Activated CD4-positive, alpha-beta T cell treated with anti-CD3 and anti-CD28 coated beads for 36 hours (primary cell): Measurements from ENCODE around the gene ZNF710. TPM values are rescaled to one million over a fixed set of nuclear protein-coding genes. Genes with fewer than 3 reads are reported as not detected.

ENCODE experiments used
- ATAC-seq: fragments of 200-7000 bp; cut with Tn5 transposase; one replicate; pipeline ENCODE4 v1.10.0; 2021; ENCODE audit warnings: mild to moderate bottlenecking, moderate library complexity
- CTCF ChIA-PET: fragments of 350-600 bp; sonication (Branson Sonifier 250); formaldehyde crosslinking; loops from one replicate; lab custom pipeline; 2021; ENCODE audit warnings: antibody characterized with exemption; lab: Charles Lee
- POLR2A ChIA-PET: fragments of 350-600 bp; sonication (Branson Sonifier 250); formaldehyde crosslinking; loops from one replicate; lab custom pipeline; 2021; ENCODE audit warnings: antibody characterized with exemption, inconsistent platforms; lab: Charles Lee
- DNase-seq: peaks from one replicate; pipeline ENCODE4 v3.0.0-alpha.2; 2020
- H3K27ac Mint-ChIP-seq: one replicate; pipeline ENCODE4 v1.8.0; 2021; ENCODE audit warnings: mixed read lengths
- H3K27me3 Mint-ChIP-seq: one replicate; pipeline ENCODE4 v1.8.0; 2021; ENCODE audit warnings: mixed read lengths
- H3K36me3 Mint-ChIP-seq: one replicate; pipeline ENCODE4 v1.8.0; 2021; ENCODE audit warnings: low read depth, mixed read lengths
- H3K4me1 Mint-ChIP-seq: one replicate; pipeline ENCODE4 v1.8.0; 2021; ENCODE audit warnings: mixed read lengths
- H3K4me3 Mint-ChIP-seq: one replicate; pipeline ENCODE4 v1.8.0; 2021; ENCODE audit warnings: mild to moderate bottlenecking, moderate library complexity, mixed read lengths
- H3K9me3 Mint-ChIP-seq: one replicate; pipeline ENCODE4 v1.8.0; 2021; ENCODE audit warnings: low read depth, mixed read lengths
- intact Hi-C, 2 experiments: fragments of 100-400 bp; cut with DNase I in 1 of 2; cut with micrococcal nuclease in 1 of 2; formaldehyde crosslinking; loops; one replicate each; pipeline versions ENCODE4 v1.14.2 to v1.15.1; 2022 to 2024; cut with DNase I, micrococcal nuclease
- total RNA-seq, 2 experiments: library from RNA; stranded (reverse); gene quantifications; one replicate each; pipeline ENCODE4 v1.2.3, GENCODE V29; 2021

Gene ZNF710
- total RNA-seq, 2 experiments from 2014 or later: 22.8 to 34.9 TPM

GRCh38 chr15:90071220-90071807 lies 70.2 kb downstream of the ZNF710 start:
- peak; percentile 88 for ATAC-seq
- peaks cover 21% of the 10 kb centered on the region for H3K4me1 Mint-ChIP-seq
- POLR2A ChIA-PET: interaction anchor here (0.7 kb wide), 1 partner anchor 9 kb away, joined by 3 read pairs; no protein-coding TSS in a partner anchor
- CTCF ChIA-PET: interaction anchor here (0.6 to 2.5 kb wide), 21 partner anchors 11 to 331 kb away, joined by 3 to 15 read pairs (median 3); no protein-coding TSS in a partner anchor
- H3K27ac Mint-ChIP-seq: peak overlapping the region; percentile 47
- H3K4me3 Mint-ChIP-seq: no peak overlapping the region
- H3K9me3 Mint-ChIP-seq: no peaks in the 10 kb centered on the region
- peaks cover 26% of the 10 kb centered on the region for H3K36me3 Mint-ChIP-seq
- intact Hi-C loops: loop anchor here (1.0 to 5.0 kb wide), 8 partner anchors 33 to 331 kb away; partner anchors contain the start of gene ZNF710 (in 1 of the 2)
- DNase-seq: peak; percentile 90
- H3K27me3 Mint-ChIP-seq: no peaks in the 10 kb centered on the region

GRCh38 chr15:90072978-90073640 lies 72.0 kb downstream of the ZNF710 start:
- no peak overlapping the region for H3K27ac Mint-ChIP-seq
- POLR2A ChIA-PET: interaction anchor here (0.6 kb wide), 1 partner anchor 11 kb away, joined by 5 read pairs; no protein-coding TSS in a partner anchor
- no peaks in the 10 kb centered on the region for H3K27me3 Mint-ChIP-seq
- peaks cover 21% of the 10 kb centered on the region for H3K4me1 Mint-ChIP-seq
- no peak overlapping the region for H3K4me3 Mint-ChIP-seq
- CTCF ChIA-PET: interaction anchor here (1.0 kb wide), 2 partner anchors 36 to 66 kb away, joined by 3 to 4 read pairs; no protein-coding TSS in a partner anchor
- DNase-seq: no peak
- intact Hi-C loops: loop anchor here in 1 of 2 experiments (5.0 kb wide), 3 partner anchors 71 to 331 kb away; partner anchors contain the start of gene ZNF710
- peaks cover 23% of the 10 kb centered on the region for H3K36me3 Mint-ChIP-seq
- no peak for ATAC-seq
- no peaks in the 10 kb centered on the region for H3K9me3 Mint-ChIP-seq

- DNase-seq: no peak
- POLR2A ChIA-PET: interaction anchor here (0.6 kb wide), 1 partner anchor 10 kb away, joined by 5 read pairs; no protein-coding TSS in a partner anchor
- Mint-ChIP-seq H3K4me3 (no peak overlapping the region), H3K9me3 (no peaks in the 10 kb centered on the region), H3K27me3 (no peaks in the 10 kb centered on the region), H3K27ac (no peak overlapping the region), H3K4me1 (peaks cover 23% of the 10 kb centered on the region), H3K36me3 (peaks cover 26% of the 10 kb centered on the region)
- no peak for ATAC-seq
- CTCF ChIA-PET: interaction anchor here (0.7 to 2.0 kb wide), 6 partner anchors 9 to 178 kb away, joined by 3 to 7 read pairs (median 4); no protein-coding TSS in a partner anchor
- intact Hi-C loops: loop anchor here in 1 of 2 experiments (5.0 kb wide), 3 partner anchors 72 to 332 kb away; partner anchors contain the start of gene ZNF710
Observed at GRCh38 chr15:90074023-90074422, 72.9 kb downstream of the ZNF710 start.

GRCh38 chr15:90074916-90075315 lies 73.8 kb downstream of the ZNF710 start:
- ATAC-seq: no peak
- Mint-ChIP-seq H3K27me3 (no peaks in the 10 kb centered on the region), H3K27ac (peak overlapping the region; percentile 27), H3K4me3 (no peak overlapping the region), H3K4me1 (peaks cover 24% of the 10 kb centered on the region), H3K9me3 (no peaks in the 10 kb centered on the region), H3K36me3 (peaks cover 26% of the 10 kb centered on the region)
- intact Hi-C loops: loop anchor here in 1 of 2 experiments (5.0 kb wide), 3 partner anchors 73 to 333 kb away; partner anchors contain the start of gene ZNF710
- CTCF ChIA-PET: interaction anchor here (0.8 to 2.0 kb wide), 8 partner anchors 10 to 179 kb away, joined by 3 to 12 read pairs (median 4); no protein-coding TSS in a partner anchor
- no peak for DNase-seq
- POLR2A ChIA-PET: interaction anchor here (0.6 to 0.9 kb wide), 3 partner anchors 15 to 1732 kb away, joined by 3 to 5 read pairs (median 3); partner anchors contain the start of gene AP3S2

GRCh38 chr15:90075420-90076289 lies 74.5 kb downstream of the ZNF710 start:
- no peaks in the 10 kb centered on the region for H3K27me3 Mint-ChIP-seq
- peak; percentile 78 for DNase-seq
- ATAC-seq: peak; percentile 79
- ChIA-PET CTCF (interaction anchor here (0.7 to 2.0 kb wide), 14 partner anchors 10 to 187 kb away, joined by 3 to 12 read pairs (median 3); no protein-coding TSS in a partner anchor), POLR2A (interaction anchor here (0.6 to 0.9 kb wide), 4 partner anchors 16 to 1732 kb away, joined by 3 to 5 read pairs (median 4); partner anchors contain the start of gene AP3S2)
- H3K9me3 Mint-ChIP-seq: no peaks in the 10 kb centered on the region
- H3K4me3 Mint-ChIP-seq: no peak overlapping the region
- intact Hi-C loops: no loop called here
- H3K4me1 Mint-ChIP-seq: peaks cover 24% of the 10 kb centered on the region
- peak overlapping the region; percentile 47 for H3K27ac Mint-ChIP-seq
- peaks cover 28% of the 10 kb centered on the region for H3K36me3 Mint-ChIP-seq

GRCh38 chr15:90076716-90077115 lies 75.6 kb downstream of the ZNF710 start:
- H3K27ac Mint-ChIP-seq: no peak overlapping the region
- H3K4me3 Mint-ChIP-seq: no peak overlapping the region
- H3K4me1 Mint-ChIP-seq: peaks cover 20% of the 10 kb centered on the region
- CTCF ChIA-PET: interaction anchor here (0.6 to 1.4 kb wide), 3 partner anchors 80 to 430 kb away, joined by 3 read pairs; no protein-coding TSS in a partner anchor
- POLR2A ChIA-PET: no interaction called here
- no peaks in the 10 kb centered on the region for H3K27me3 Mint-ChIP-seq
- peaks cover 28% of the 10 kb centered on the region for H3K36me3 Mint-ChIP-seq
- ATAC-seq (no peak), DNase-seq (no peak)
- intact Hi-C loops: no loop called here
- H3K9me3 Mint-ChIP-seq: no peaks in the 10 kb centered on the region

GRCh38 chr15:90078965-90079364 lies 77.8 kb downstream of the ZNF710 start:
- no peaks in the 10 kb centered on the region for H3K9me3 Mint-ChIP-seq
- H3K4me1 Mint-ChIP-seq: peaks cover 20% of the 10 kb centered on the region
- intact Hi-C loops: no loop called here
- peaks cover 33% of the 10 kb centered on the region for H3K36me3 Mint-ChIP-seq
- H3K27ac Mint-ChIP-seq: no peak overlapping the region
- H3K4me3 Mint-ChIP-seq: no peak overlapping the region
- no peaks in the 10 kb centered on the region for H3K27me3 Mint-ChIP-seq
- ChIA-PET POLR2A (no interaction called here), CTCF (interaction anchor here (1.1 kb wide), 1 partner anchor 137 kb away, joined by 3 read pairs; no protein-coding TSS in a partner anchor)
- DNase-seq (no peak), ATAC-seq (peak; percentile 16)

GRCh38 chr15:90079619-90080457 lies 78.7 kb downstream of the ZNF710 start:
- CTCF ChIA-PET: interaction anchor here (0.7 to 1.1 kb wide), 2 partner anchors 138 to 378 kb away, joined by 3 read pairs; no protein-coding TSS in a partner anchor

GRCh38 chr15:90080458-90080755 lies 79.3 kb downstream of the ZNF710 start:
- CTCF ChIA-PET: no interaction called here
- no peak overlapping the region for H3K4me3 Mint-ChIP-seq
- H3K36me3 Mint-ChIP-seq: peaks cover 28% of the 10 kb centered on the region

More at GRCh38 chr15:90079619-90080457, 78.7 kb downstream of the ZNF710 start:
- no peak overlapping the region for H3K27ac Mint-ChIP-seq
- no peak for ATAC-seq
- DNase-seq: no peak
- H3K9me3 Mint-ChIP-seq: no peaks in the 10 kb centered on the region
- no peak overlapping the region for H3K4me3 Mint-ChIP-seq
- peaks cover 15% of the 10 kb centered on the region for H3K4me1 Mint-ChIP-seq
- intact Hi-C loops: no loop called here
- peaks cover 28% of the 10 kb centered on the region for H3K36me3 Mint-ChIP-seq
- H3K27me3 Mint-ChIP-seq: no peaks in the 10 kb centered on the region
- POLR2A ChIA-PET: interaction anchor here (0.6 kb wide), 1 partner anchor 8 kb away, joined by 3 read pairs; no protein-coding TSS in a partner anchor

More at GRCh38 chr15:90080458-90080755, 79.3 kb downstream of the ZNF710 start:
- Mint-ChIP-seq H3K27me3 (no peaks in the 10 kb centered on the region), H3K9me3 (no peaks in the 10 kb centered on the region), H3K4me1 (peaks cover 12% of the 10 kb centered on the region), H3K27ac (no peak overlapping the region)
- DNase-seq: no peak
- POLR2A ChIA-PET: no interaction called here
- intact Hi-C loops: no loop called here
- ATAC-seq: no peak
